Skeletal muscle cell (primary cell): Measurements from ENCODE around the gene MIAT.
"Not testable (repeated sequence)": the region's sequence is repeated elsewhere in the genome, so short reads cannot be mapped to it uniquely, and the experiment has no call there.

ENCODE experiments used
- DNase-seq: peaks from one replicate; pipeline ENCODE4 v3.0.0-alpha.2; 2010; ENCODE audit warnings: low read depth
- H3K4me3 ChIP-seq: 2 replicates; pipeline ENCODE4 v1.5.1; 2011; ENCODE audit warnings: low read depth, mild to moderate bottlenecking, control low read depth, low read length, moderate library complexity

MIAT gene

GRCh38 chr22:26656891-26657851 lies at the start of gene MIAT:
Gene MIAT, plus strand, starts transcription at chr22:26657588.
- H3K4me3 ChIP-seq = peak within 1 kb of the TSS; percentile 34
- DNase-seq = no peak

- H3K4me3 ChIP-seq = no peak overlapping the region
- DNase-seq = no peak
Measured at GRCh38 chr22:26608129-26608528, 49.3 kb upstream of the MIAT start.

- no peak overlapping the region for H3K4me3 ChIP-seq
- DNase-seq = no peak
Measured at GRCh38 chr22:26609287-26609686, 48.1 kb upstream of the MIAT start.

- no peak overlapping the region for H3K4me3 ChIP-seq
- peak; percentile 63 for DNase-seq
Measured at GRCh38 chr22:26610072-26610958, 47.1 kb upstream of the MIAT start.

- H3K4me3 ChIP-seq = no peak overlapping the region
- no peak for DNase-seq
Measured at GRCh38 chr22:26610996-26611395, 46.4 kb upstream of the MIAT start.

GRCh38 chr22:26612652-26613051 lies 44.7 kb upstream of the MIAT start:
- no peak for DNase-seq
- no peak overlapping the region for H3K4me3 ChIP-seq

GRCh38 chr22:26613753-26614152 lies 43.6 kb upstream of the MIAT start:
- not testable (repeated sequence) for DNase-seq, H3K4me3 ChIP-seq

- DNase-seq = no peak
- H3K4me3 ChIP-seq = no peak overlapping the region
Measured at GRCh38 chr22:26614322-26614721, 43.1 kb upstream of the MIAT start.

- no peak for DNase-seq
- no peak overlapping the region for H3K4me3 ChIP-seq
Measured at GRCh38 chr22:26615149-26615548, 42.2 kb upstream of the MIAT start.

GRCh38 chr22:26615830-26616435 lies 41.5 kb upstream of the MIAT start:
- DNase-seq = no peak
- no peak overlapping the region for H3K4me3 ChIP-seq

GRCh38 chr22:26616650-26617049 lies 40.7 kb upstream of the MIAT start:
- no peak overlapping the region for H3K4me3 ChIP-seq
- no peak for DNase-seq

- no peak for DNase-seq
- no peak within 1 kb of the TSS for H3K4me3 ChIP-seq
Measured at GRCh38 chr22:26617271-26618199, 39.9 kb upstream of the MIAT start, which contains the start of gene CRYBB1. Gene CRYBB1, minus strand, starts transcription at chr22:26618027. Its CDS starts 1,708 bp downstream, at chr22:26616319.

- no peak for DNase-seq
- no peak overlapping the region for H3K4me3 ChIP-seq
Measured at GRCh38 chr22:26618455-26618854, 38.9 kb upstream of the MIAT start.

GRCh38 chr22:26619510-26619909 lies 37.9 kb upstream of the MIAT start:
- DNase-seq = no peak
- H3K4me3 ChIP-seq = no peak overlapping the region

- DNase-seq = no peak
- no peak overlapping the region for H3K4me3 ChIP-seq
Measured at GRCh38 chr22:26620197-26620596, 37.2 kb upstream of the MIAT start.

GRCh38 chr22:26621663-26622062 lies 35.7 kb upstream of the MIAT start, which contains the start of gene CRYBA4:
Gene CRYBA4, plus strand, starts transcription at chr22:26621963. Its CDS starts 634 bp downstream, at chr22:26622597.
- no peak within 1 kb of the TSS for H3K4me3 ChIP-seq
- DNase-seq = no peak

- DNase-seq = no peak
Measured at GRCh38 chr22:26623984-26624383, 33.4 kb upstream of the MIAT start.

GRCh38 chr22:26624803-26625202 lies 32.6 kb upstream of the MIAT start:
- DNase-seq = no peak
- H3K4me3 ChIP-seq = no peak overlapping the region

More at GRCh38 chr22:26623984-26624383, 33.4 kb upstream of the MIAT start:
- no peak overlapping the region for H3K4me3 ChIP-seq
